ENCODE measurements around the gene IL9. TPM values are rescaled to one million over a fixed set of nuclear protein-coding genes. Genes with fewer than 3 reads are reported as not detected.
"Not testable (repeated sequence)": the region's sequence is repeated elsewhere in the genome, so short reads cannot be mapped to it uniquely, and the experiment has no call there.

IL9 gene
- total and polyA plus RNA-seq, 4 donors = not detected

DNA sequence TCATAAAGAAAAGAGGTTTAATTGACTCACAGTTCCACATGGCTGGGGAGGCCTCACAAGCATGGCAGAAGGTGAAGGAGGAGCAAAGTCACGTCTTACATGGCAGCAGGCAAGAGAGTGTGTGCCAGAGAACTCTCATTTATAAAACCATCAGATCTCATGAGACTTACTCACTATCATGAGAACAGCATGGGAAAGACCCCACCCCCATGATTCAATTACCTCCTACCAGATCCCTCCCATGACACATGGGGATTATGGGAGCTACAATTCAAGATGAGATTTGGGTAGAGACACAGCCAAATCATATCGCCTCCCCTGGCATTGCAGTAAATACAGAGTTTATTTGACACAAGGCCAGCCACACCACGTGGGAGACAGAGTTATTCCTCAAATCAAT is 36.5 kb downstream of the IL9 start:
- DNase-seq; H3K36me3 ChIP-seq (ENCODE audit: control insufficient read depth in 1 of 2, insufficient read depth in 2 of 2, low read length in 1 of 2); H3K27me3 ChIP-seq (ENCODE audit: control insufficient read depth in 1 of 2, insufficient read depth in 2 of 2, low read length in 1 of 2); ATAC-seq (ENCODE audit: low FRiP score); H3K27ac ChIP-seq (ENCODE audit: low read depth in 1 of 2, low read length in 2 of 2); H3K9me3 ChIP-seq (ENCODE audit: control insufficient read depth, low read length); intact Hi-C loops (cut with DNase I); H3K4me3 ChIP-seq (ENCODE audit: low read length in 2 of 2); H3K4me1 ChIP-seq (ENCODE audit: control insufficient read depth in 1 of 2, insufficient read depth in 2 of 2, low read length in 2 of 2): not testable (repeated sequence)
- whole genome bisulfite sequencing, 2 donors = 49 to 61% methylated on average over 3 of the region's 3 CpGs

- DNase-seq (no peak), ATAC-seq (ENCODE audit: low FRiP score) (no peak)
- Histone ChIP-seq H3K4me3 (ENCODE audit: low read length in 2 of 2) (no peak overlapping the region), H3K9me3 (ENCODE audit: control insufficient read depth, low read length) (peaks cover 2% of the 10 kb centered on the region), H3K4me1 (ENCODE audit: control insufficient read depth in 1 of 2, insufficient read depth in 2 of 2, low read length in 2 of 2) (no peaks in the 10 kb centered on the region), H3K36me3 (ENCODE audit: control insufficient read depth in 1 of 2, insufficient read depth in 2 of 2, low read length in 1 of 2) (no peaks in the 10 kb centered on the region), H3K27ac (ENCODE audit: low read depth in 1 of 2, low read length in 2 of 2) (no peak overlapping the region), H3K27me3 (ENCODE audit: control insufficient read depth in 1 of 2, insufficient read depth in 2 of 2, low read length in 1 of 2) (no peaks in the 10 kb centered on the region)
- intact Hi-C loops (cut with DNase I) = no loop called here
- 51 to 66% methylated on average over 2 of the region's 2 CpGs for WGBS, 2 donors
Observed at GRCh38 chr5:135857630-135858311, 37.9 kb downstream of the IL9 start.

DNA sequence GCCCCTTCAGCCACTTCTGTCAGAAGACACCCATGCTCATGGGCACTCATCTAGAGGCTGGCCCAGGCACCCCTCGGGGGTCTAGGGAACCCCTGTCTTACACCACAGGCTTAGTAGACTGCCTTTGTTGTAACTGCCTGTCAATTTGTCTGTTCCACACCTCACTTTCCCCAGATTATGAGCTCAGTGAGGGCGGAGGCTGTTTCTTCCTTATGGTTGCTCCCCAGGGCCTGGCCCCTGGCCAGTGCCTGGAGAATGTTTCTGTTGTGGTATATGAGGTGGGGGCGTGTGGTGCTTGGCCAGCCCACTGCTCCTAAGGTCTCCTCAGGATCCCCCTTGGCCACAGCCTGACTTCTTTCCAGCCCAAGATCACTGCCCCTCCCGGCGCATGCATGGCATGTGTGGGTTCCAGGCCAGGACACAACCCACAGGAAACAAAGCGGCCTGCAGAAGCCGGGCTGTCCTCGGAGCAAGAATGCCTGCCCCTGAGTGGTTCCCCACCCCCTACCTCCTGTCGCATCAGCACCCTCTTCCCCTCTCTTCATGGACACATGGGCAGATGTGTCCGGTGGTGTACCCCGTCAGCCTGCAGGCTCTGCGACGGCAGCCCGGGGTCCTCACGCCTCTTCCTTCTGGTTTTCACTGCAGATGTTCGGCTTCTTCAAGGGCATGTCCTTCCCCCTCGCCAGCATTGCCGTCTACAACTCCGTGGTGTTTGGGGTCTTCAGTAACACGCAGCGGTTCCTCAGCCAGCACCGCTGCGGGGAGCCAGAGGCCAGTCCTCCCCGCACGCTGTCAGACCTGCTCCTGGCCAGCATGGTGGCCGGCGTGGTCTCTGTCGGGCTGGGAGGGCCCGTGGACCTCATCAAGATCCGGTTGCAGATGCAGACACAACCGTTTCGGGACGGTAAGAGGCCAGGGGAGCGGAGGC is 43.5 kb downstream of the IL9 start:
- Histone ChIP-seq H3K27me3 (ENCODE audit: control insufficient read depth in 1 of 2, insufficient read depth in 2 of 2, low read length in 1 of 2) (no peaks in the 10 kb centered on the region), H3K27ac (ENCODE audit: low read depth in 1 of 2, low read length in 2 of 2) (no peak overlapping the region), H3K36me3 (ENCODE audit: control insufficient read depth in 1 of 2, insufficient read depth in 2 of 2, low read length in 1 of 2) (no peaks in the 10 kb centered on the region), H3K4me1 (ENCODE audit: control insufficient read depth in 1 of 2, insufficient read depth in 2 of 2, low read length in 2 of 2) (no peaks in the 10 kb centered on the region), H3K4me3 (ENCODE audit: low read length in 2 of 2) (no peak overlapping the region), H3K9me3 (ENCODE audit: control insufficient read depth, low read length) (peaks cover 2% of the 10 kb centered on the region)
- no peak for ATAC-seq (ENCODE audit: low FRiP score)
- intact Hi-C loops (cut with DNase I) = no loop called here
- WGBS, 2 donors = 86% methylated on average over 33 to 34 of the region's 34 CpGs
- no peak for DNase-seq

DNA sequence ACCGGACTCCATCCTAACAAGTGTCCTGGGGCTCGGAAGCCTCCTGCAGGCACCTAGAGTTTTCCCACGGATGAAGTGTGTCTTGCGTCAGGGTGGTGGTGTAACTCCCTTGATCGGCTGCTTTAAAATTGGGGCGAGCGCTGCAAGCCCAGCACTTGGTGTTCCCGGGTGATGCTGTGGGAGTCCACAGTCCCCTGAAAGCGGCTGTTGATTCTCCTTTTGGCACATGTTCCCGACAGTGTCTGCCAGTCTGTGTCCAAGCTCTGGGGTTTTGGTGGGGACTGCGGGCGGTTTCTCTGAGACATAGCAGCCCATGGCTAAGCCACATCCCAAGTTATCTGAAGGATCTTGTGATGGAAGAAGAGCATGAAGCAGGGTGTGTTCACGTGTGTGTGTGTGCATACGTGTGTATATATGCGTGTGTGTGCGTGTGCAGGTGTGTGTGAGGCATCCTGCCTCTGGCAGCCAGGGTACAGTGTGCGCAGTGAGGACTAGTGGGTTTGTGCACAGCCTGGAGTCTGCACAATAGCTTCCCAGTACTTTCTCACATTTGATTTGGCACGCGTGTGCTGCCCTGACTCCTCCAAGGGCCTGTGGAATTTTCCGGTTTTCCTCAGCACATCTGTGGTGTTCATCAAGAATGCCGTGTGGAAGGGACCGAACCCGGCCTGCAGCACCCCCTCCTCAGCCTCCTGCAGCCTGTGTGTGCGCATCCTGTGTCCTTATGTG is 44.3 kb downstream of the IL9 start:
- Histone ChIP-seq H3K4me3 (ENCODE audit: low read length in 2 of 2) (no peak overlapping the region), H3K27me3 (ENCODE audit: control insufficient read depth in 1 of 2, insufficient read depth in 2 of 2, low read length in 1 of 2) (no peaks in the 10 kb centered on the region), H3K9me3 (ENCODE audit: control insufficient read depth, low read length) (no peaks in the 10 kb centered on the region), H3K36me3 (ENCODE audit: control insufficient read depth in 1 of 2, insufficient read depth in 2 of 2, low read length in 1 of 2) (no peaks in the 10 kb centered on the region), H3K27ac (ENCODE audit: low read depth in 1 of 2, low read length in 2 of 2) (no peak overlapping the region), H3K4me1 (ENCODE audit: control insufficient read depth in 1 of 2, insufficient read depth in 2 of 2, low read length in 2 of 2) (no peaks in the 10 kb centered on the region)
- ATAC-seq (ENCODE audit: low FRiP score) (no peak), DNase-seq (no peak)
- intact Hi-C loops (cut with DNase I) = no loop called here
- 78 to 79% methylated on average over 24 of the region's 24 CpGs for WGBS, 2 donors

DNA sequence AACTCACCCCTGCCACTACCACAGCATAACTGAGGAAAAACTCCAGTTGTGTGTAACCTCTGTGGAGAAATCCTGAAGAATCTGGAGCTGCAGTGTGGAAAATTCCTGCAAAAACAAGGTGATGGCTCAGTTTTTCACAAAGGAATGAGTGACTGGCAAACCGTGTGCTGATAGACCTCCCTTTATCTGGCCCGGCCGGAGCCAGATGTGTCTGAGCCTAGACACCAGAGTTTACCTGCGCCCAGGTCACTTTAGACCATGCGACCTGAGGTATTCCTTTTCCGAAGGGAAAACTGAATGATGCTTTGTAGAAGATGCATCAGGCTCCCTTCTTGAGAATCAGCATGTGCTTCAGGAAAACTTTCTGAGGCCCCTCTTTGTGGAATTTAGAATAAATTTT is 45.0 kb downstream of the IL9 start:
- H3K36me3 ChIP-seq (ENCODE audit: control insufficient read depth in 1 of 2, insufficient read depth in 2 of 2, low read length in 1 of 2) = no peaks in the 10 kb centered on the region
- no peaks in the 10 kb centered on the region for H3K27me3 ChIP-seq (ENCODE audit: control insufficient read depth in 1 of 2, insufficient read depth in 2 of 2, low read length in 1 of 2)
- no peak overlapping the region for H3K27ac ChIP-seq (ENCODE audit: low read depth in 1 of 2, low read length in 2 of 2)
- H3K4me3 ChIP-seq (ENCODE audit: low read length in 2 of 2) = no peak overlapping the region
- H3K9me3 ChIP-seq (ENCODE audit: control insufficient read depth, low read length) = no peaks in the 10 kb centered on the region
- WGBS, 2 donors = 85 to 91% methylated on average over 6 of the region's 6 CpGs
- H3K4me1 ChIP-seq (ENCODE audit: control insufficient read depth in 1 of 2, insufficient read depth in 2 of 2, low read length in 2 of 2) = no peaks in the 10 kb centered on the region
- intact Hi-C loops (cut with DNase I) = no loop called here
- no peak for ATAC-seq (ENCODE audit: low FRiP score)
- DNase-seq = no peak

GRCh38 chr5:135850231-135850630 is 45.4 kb downstream of the IL9 start:
- H3K27me3 ChIP-seq (ENCODE audit: control insufficient read depth in 1 of 2, insufficient read depth in 2 of 2, low read length in 1 of 2) = no peaks in the 10 kb centered on the region
- H3K4me3 ChIP-seq (ENCODE audit: low read length in 2 of 2) = no peak overlapping the region
- intact Hi-C loops (cut with DNase I) = no loop called here
- no peak for DNase-seq
- H3K4me1 ChIP-seq (ENCODE audit: control insufficient read depth in 1 of 2, insufficient read depth in 2 of 2, low read length in 2 of 2) = no peaks in the 10 kb centered on the region
- no peaks in the 10 kb centered on the region for H3K9me3 ChIP-seq (ENCODE audit: control insufficient read depth, low read length)
- ATAC-seq (ENCODE audit: low FRiP score) = no peak
- WGBS, 2 donors = 68 to 74% methylated on average over 9 of the region's 9 CpGs
- H3K36me3 ChIP-seq (ENCODE audit: control insufficient read depth in 1 of 2, insufficient read depth in 2 of 2, low read length in 1 of 2) = no peaks in the 10 kb centered on the region
- no peak overlapping the region for H3K27ac ChIP-seq (ENCODE audit: low read depth in 1 of 2, low read length in 2 of 2)

GRCh38 chr5:135847976-135848375 is 47.7 kb downstream of the IL9 start:
- Histone ChIP-seq H3K4me3 (ENCODE audit: low read length in 2 of 2) (no peak overlapping the region), H3K4me1 (ENCODE audit: control insufficient read depth in 1 of 2, insufficient read depth in 2 of 2, low read length in 2 of 2) (no peaks in the 10 kb centered on the region), H3K9me3 (ENCODE audit: control insufficient read depth, low read length) (no peaks in the 10 kb centered on the region), H3K27ac (ENCODE audit: low read depth in 1 of 2, low read length in 2 of 2) (no peak overlapping the region), H3K27me3 (ENCODE audit: control insufficient read depth in 1 of 2, insufficient read depth in 2 of 2, low read length in 1 of 2) (no peaks in the 10 kb centered on the region), H3K36me3 (ENCODE audit: control insufficient read depth in 1 of 2, insufficient read depth in 2 of 2, low read length in 1 of 2) (no peaks in the 10 kb centered on the region)
- WGBS, 2 donors = 76 to 86% methylated on average over 1 of the region's 1 CpG
- intact Hi-C loops (cut with DNase I) = no loop called here
- ATAC-seq (ENCODE audit: low FRiP score) (no peak), DNase-seq (no peak)

DNA sequence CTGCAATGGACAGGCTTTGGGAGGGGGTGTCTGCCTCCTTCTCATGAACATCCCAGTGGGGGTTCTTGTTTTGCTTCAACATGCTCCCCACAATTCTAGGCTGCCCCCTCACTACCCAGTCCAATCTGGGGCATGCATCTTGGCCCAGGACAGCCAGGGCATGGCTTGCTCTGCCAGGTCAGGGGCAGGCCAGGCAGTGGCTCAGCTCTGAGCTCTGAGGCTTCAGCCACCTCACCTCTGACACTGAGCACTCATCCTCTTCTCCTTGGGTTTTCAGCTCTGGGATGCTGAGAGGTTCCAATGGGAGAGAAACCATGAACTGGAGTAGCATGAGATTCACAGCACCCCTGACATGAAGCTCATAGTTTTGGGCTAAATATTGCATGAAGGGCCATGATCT is 49.3 kb downstream of the IL9 start:
- ATAC-seq (ENCODE audit: low FRiP score) (no peak), DNase-seq (no peak)
- H3K27me3 ChIP-seq (ENCODE audit: control insufficient read depth in 1 of 2, insufficient read depth in 2 of 2, low read length in 1 of 2) = no peaks in the 10 kb centered on the region
- H3K36me3 ChIP-seq (ENCODE audit: control insufficient read depth in 1 of 2, insufficient read depth in 2 of 2, low read length in 1 of 2) = no peaks in the 10 kb centered on the region
- H3K9me3 ChIP-seq (ENCODE audit: control insufficient read depth, low read length) = no peaks in the 10 kb centered on the region
- no peak overlapping the region for H3K4me3 ChIP-seq (ENCODE audit: low read length in 2 of 2)
- no peak overlapping the region for H3K27ac ChIP-seq (ENCODE audit: low read depth in 1 of 2, low read length in 2 of 2)
- no peaks in the 10 kb centered on the region for H3K4me1 ChIP-seq (ENCODE audit: control insufficient read depth in 1 of 2, insufficient read depth in 2 of 2, low read length in 2 of 2)
- intact Hi-C loops (cut with DNase I) = no loop called here
